ENCODE results near the gene WWOX. TPM values are rescaled to one million over a fixed set of nuclear protein-coding genes. Genes with fewer than 3 reads are reported as not detected.

WWOX gene
- polyA plus RNA-seq, 1 donor (not counting 4 experiments of a cell fraction or from before 2014, with no cell fraction given) = 5.1 TPM

GRCh38 chr16:79012671-79013434, 913.4 kb downstream of the WWOX start:
- Histone ChIP-seq H3K4me1 (ENCODE audit: control insufficient read depth, extremely low read depth, insufficient read depth, low read length) (peaks cover 25% of the 10 kb centered on the region), H4K20me1 (ENCODE audit: control insufficient read depth, extremely low read depth, insufficient read depth, low read length) (no peaks in the 10 kb centered on the region), H3K79me2 (ENCODE audit: control insufficient read depth, insufficient read depth, low read length) (no peaks in the 10 kb centered on the region), H3K27ac (ENCODE audit: control insufficient read depth, insufficient read depth, low read length) (no peak overlapping the region), H3K9me1 (ENCODE audit: control insufficient read depth, extremely low read depth, insufficient read depth, low read length) (no peaks in the 10 kb centered on the region), H3K9me3 (ENCODE audit: control insufficient read depth, low read depth, low read length) (no peaks in the 10 kb centered on the region), H3K36me3 (ENCODE audit: control insufficient read depth in 2 of 2, extremely low read depth in 1 of 2, insufficient read depth in 2 of 2, low read length in 2 of 2) (no peaks in the 10 kb centered on the region), H3K9ac (ENCODE audit: control insufficient read depth, extremely low read depth, insufficient read depth, low read length) (no peak overlapping the region), H3K4me2 (ENCODE audit: control insufficient read depth, extremely low read depth, insufficient read depth, low read depth, low read length) (peak overlapping the region; percentile 50), H2AFZ (ENCODE audit: control insufficient read depth, low read length) (peak overlapping the region; percentile 84), H3K4me3 (ENCODE audit: control insufficient read depth in 2 of 3, extremely low read depth in 1 of 3, insufficient read depth in 2 of 3, low read depth in 1 of 3, low read length in 3 of 3) (no peak overlapping the region), H3K27me3 (ENCODE audit: control insufficient read depth, extremely low read depth, insufficient read depth, low read length) (no peaks in the 10 kb centered on the region)
- FAIRE-seq (peak; percentile 87), DNase-seq (ENCODE audit: low read depth, low spot score) (no peak)
- dilution Hi-C loops (cut with MboI; ENCODE audit: extremely low pct_ligation_motif_present, low sequenced_read_pairs) = no loop called here
- TF ChIP-seq, protein P1, sequence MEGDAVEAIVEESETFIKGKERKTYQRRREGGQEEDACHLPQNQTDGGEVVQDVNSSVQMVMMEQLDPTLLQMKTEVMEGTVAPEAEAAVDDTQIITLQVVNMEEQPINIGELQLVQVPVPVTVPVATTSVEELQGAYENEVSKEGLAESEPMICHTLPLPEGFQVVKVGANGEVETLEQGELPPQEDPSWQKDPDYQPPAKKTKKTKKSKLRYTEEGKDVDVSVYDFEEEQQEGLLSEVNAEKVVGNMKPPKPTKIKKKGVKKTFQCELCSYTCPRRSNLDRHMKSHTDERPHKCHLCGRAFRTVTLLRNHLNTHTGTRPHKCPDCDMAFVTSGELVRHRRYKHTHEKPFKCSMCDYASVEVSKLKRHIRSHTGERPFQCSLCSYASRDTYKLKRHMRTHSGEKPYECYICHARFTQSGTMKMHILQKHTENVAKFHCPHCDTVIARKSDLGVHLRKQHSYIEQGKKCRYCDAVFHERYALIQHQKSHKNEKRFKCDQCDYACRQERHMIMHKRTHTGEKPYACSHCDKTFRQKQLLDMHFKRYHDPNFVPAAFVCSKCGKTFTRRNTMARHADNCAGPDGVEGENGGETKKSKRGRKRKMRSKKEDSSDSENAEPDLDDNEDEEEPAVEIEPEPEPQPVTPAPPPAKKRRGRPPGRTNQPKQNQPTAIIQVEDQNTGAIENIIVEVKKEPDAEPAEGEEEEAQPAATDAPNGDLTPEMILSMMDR (optimal IDR thresholded peaks at IDR 0.05 in 1 of 3, IDR thresholded peaks at IDR 0.05 in 1 of 3, conservative IDR thresholded peaks at IDR 0.05 in 1 of 3; ENCODE audit: extremely low read depth in 1 of 3, insufficient read depth in 2 of 3, low read length in 3 of 3) = peak; percentile 18 to 43 (median 25)
- TF ChIP-seq EZH2 (IDR thresholded peaks at IDR 0.05; ENCODE audit: low read length) = no peak

GRCh38 chr16:79013930-79014660, 914.6 kb downstream of the WWOX start:
- no peaks in the 10 kb centered on the region for H3K9me1 ChIP-seq (ENCODE audit: control insufficient read depth, extremely low read depth, insufficient read depth, low read length)
- no peak overlapping the region for H3K4me3 ChIP-seq (ENCODE audit: control insufficient read depth in 2 of 3, extremely low read depth in 1 of 3, insufficient read depth in 2 of 3, low read depth in 1 of 3, low read length in 3 of 3)
- dilution Hi-C loops (cut with MboI; ENCODE audit: extremely low pct_ligation_motif_present, low sequenced_read_pairs) = no loop called here
- no peaks in the 10 kb centered on the region for H3K36me3 ChIP-seq (ENCODE audit: control insufficient read depth in 2 of 2, extremely low read depth in 1 of 2, insufficient read depth in 2 of 2, low read length in 2 of 2)
- FAIRE-seq (no peak), DNase-seq (ENCODE audit: low read depth, low spot score) (no peak)
- H3K4me2 ChIP-seq (ENCODE audit: control insufficient read depth, extremely low read depth, insufficient read depth, low read depth, low read length) = no peak overlapping the region
- H4K20me1 ChIP-seq (ENCODE audit: control insufficient read depth, extremely low read depth, insufficient read depth, low read length) = no peaks in the 10 kb centered on the region
- H3K27me3 ChIP-seq (ENCODE audit: control insufficient read depth, extremely low read depth, insufficient read depth, low read length) = no peaks in the 10 kb centered on the region
- H3K4me1 ChIP-seq (ENCODE audit: control insufficient read depth, extremely low read depth, insufficient read depth, low read length) = peaks cover 13% of the 10 kb centered on the region
- H3K79me2 ChIP-seq (ENCODE audit: control insufficient read depth, insufficient read depth, low read length) = no peaks in the 10 kb centered on the region
- no peak overlapping the region for H3K27ac ChIP-seq (ENCODE audit: control insufficient read depth, insufficient read depth, low read length)
- no peak overlapping the region for H2AFZ ChIP-seq (ENCODE audit: control insufficient read depth, low read length)
- H3K9me3 ChIP-seq (ENCODE audit: control insufficient read depth, low read depth, low read length) = no peaks in the 10 kb centered on the region
- TF ChIP-seq EZH2 (IDR thresholded peaks at IDR 0.05; ENCODE audit: low read length) = no peak
- TF ChIP-seq, protein P1 (optimal IDR thresholded peaks at IDR 0.05 in 1 of 3, IDR thresholded peaks at IDR 0.05 in 1 of 3, conservative IDR thresholded peaks at IDR 0.05 in 1 of 3; ENCODE audit: extremely low read depth in 1 of 3, insufficient read depth in 2 of 3, low read length in 3 of 3) = no peak
- H3K9ac ChIP-seq (ENCODE audit: control insufficient read depth, extremely low read depth, insufficient read depth, low read length) = no peak overlapping the region

All from keratinocyte (primary cell).